Measurements from ENCODE around the gene HPSE2. TPM values are rescaled to one million over a fixed set of nuclear protein-coding genes. Genes with fewer than 3 reads are reported as not detected.

The HPSE2 gene
- total RNA-seq, 2 experiments from 2014 or later = not detected

DNA sequence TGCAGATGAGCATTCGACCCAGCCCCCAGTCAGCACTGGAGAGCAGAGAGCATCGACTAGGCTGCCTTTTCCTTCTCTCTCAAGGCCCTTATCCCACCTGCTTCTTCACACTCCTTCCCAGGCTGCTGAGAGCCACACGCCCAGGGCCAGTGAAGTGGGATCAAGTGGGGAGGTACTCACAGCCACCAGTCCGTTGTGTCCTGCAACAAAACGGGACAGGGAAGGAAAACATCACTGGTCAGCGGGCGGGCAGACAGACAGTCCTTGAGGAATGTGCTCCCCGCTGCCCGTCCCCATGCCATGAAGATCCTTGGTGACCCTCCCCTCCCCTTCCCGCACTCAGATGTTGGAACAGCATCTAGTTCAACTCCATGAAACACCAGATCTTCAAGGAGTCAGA is 824.9 kb downstream of the HPSE2 start:
- Mint-ChIP-seq H3K9me3 (no peaks in the 10 kb centered on the region), H3K27ac (no peak overlapping the region), H3K36me3 (ENCODE audit: low read depth) (peaks cover 7% of the 10 kb centered on the region), H3K4me3 (no peak overlapping the region), H3K4me1 (ENCODE audit: low read depth) (peaks cover 26% of the 10 kb centered on the region), H3K27me3 (no peaks in the 10 kb centered on the region)
- Histone ChIP-seq H3K27ac (ENCODE audit: low read depth in 1 of 2, low read length in 2 of 2) (no peak overlapping the region), H3K4me1 (ENCODE audit: insufficient read depth, low read length) (peaks cover 17% of the 10 kb centered on the region), H3K9me3 (ENCODE audit: control insufficient read depth in 1 of 2, insufficient read depth in 1 of 2, low read length in 2 of 2) (no peaks in the 10 kb centered on the region), H3K4me3 (ENCODE audit: low read length) (no peak overlapping the region), H3K36me3 (ENCODE audit: insufficient read depth, low read length) (no peaks in the 10 kb centered on the region), H3K27me3 (ENCODE audit: control insufficient read depth in 1 of 2, insufficient read depth in 2 of 2, low read length in 2 of 2) (no peaks in the 10 kb centered on the region)
- ATAC-seq (ENCODE audit: poor library complexity) (no peak), DNase-seq (no peak)
- intact Hi-C loops (cut with DNase I, micrococcal nuclease) = no loop called here
- ChIA-PET CTCF (no interaction called here), POLR2A (no interaction called here)
- TF ChIP-seq, protein P1, sequence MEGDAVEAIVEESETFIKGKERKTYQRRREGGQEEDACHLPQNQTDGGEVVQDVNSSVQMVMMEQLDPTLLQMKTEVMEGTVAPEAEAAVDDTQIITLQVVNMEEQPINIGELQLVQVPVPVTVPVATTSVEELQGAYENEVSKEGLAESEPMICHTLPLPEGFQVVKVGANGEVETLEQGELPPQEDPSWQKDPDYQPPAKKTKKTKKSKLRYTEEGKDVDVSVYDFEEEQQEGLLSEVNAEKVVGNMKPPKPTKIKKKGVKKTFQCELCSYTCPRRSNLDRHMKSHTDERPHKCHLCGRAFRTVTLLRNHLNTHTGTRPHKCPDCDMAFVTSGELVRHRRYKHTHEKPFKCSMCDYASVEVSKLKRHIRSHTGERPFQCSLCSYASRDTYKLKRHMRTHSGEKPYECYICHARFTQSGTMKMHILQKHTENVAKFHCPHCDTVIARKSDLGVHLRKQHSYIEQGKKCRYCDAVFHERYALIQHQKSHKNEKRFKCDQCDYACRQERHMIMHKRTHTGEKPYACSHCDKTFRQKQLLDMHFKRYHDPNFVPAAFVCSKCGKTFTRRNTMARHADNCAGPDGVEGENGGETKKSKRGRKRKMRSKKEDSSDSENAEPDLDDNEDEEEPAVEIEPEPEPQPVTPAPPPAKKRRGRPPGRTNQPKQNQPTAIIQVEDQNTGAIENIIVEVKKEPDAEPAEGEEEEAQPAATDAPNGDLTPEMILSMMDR (IDR thresholded peaks at IDR 0.05) = no peak

DNA sequence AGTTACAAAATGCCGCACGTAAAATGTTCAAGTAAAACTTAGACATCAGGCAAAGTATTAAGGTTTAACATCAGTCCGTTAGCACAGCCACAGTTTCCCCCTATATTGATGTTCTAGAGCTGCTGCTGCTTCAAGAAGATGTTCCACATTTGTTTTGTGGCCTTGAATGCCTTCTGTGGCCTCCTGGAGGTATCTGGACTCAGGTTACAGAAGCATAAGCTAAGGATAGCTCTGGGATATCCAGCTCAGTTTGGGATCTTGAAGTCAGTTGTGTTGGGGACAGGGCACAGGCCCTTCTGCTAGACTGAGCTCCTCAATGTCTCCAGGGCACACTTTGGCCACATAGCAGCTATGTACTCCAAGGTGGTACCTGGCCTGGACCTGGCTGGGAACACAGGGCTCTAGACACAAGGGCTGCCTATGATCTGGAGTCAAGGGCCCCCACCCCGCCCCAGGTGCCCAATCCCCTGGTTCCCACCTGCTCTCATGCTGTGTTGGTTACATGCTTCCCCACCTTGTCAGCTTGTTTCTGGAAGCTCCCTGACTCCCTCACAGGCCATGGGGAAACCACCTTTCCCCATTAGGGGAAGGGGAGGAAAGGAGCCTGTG is 825.4 kb downstream of the HPSE2 start:
- Histone ChIP-seq H3K4me3 (ENCODE audit: low read length) (no peak overlapping the region), H3K36me3 (ENCODE audit: insufficient read depth, low read length) (no peaks in the 10 kb centered on the region), H3K4me1 (ENCODE audit: insufficient read depth, low read length) (peaks cover 13% of the 10 kb centered on the region), H3K27me3 (ENCODE audit: control insufficient read depth in 1 of 2, insufficient read depth in 2 of 2, low read length in 2 of 2) (no peaks in the 10 kb centered on the region), H3K27ac (ENCODE audit: low read depth in 1 of 2, low read length in 2 of 2) (no peak overlapping the region), H3K9me3 (ENCODE audit: control insufficient read depth in 1 of 2, insufficient read depth in 1 of 2, low read length in 2 of 2) (no peaks in the 10 kb centered on the region)
- Mint-ChIP-seq H3K9me3 (no peaks in the 10 kb centered on the region), H3K36me3 (ENCODE audit: low read depth) (peaks cover 7% of the 10 kb centered on the region), H3K4me1 (ENCODE audit: low read depth) (peaks cover 24% of the 10 kb centered on the region), H3K27me3 (no peaks in the 10 kb centered on the region), H3K27ac (no peak overlapping the region), H3K4me3 (no peak overlapping the region)
- TF ChIP-seq, protein P1 (IDR thresholded peaks at IDR 0.05) = no peak
- ChIA-PET CTCF (no interaction called here), POLR2A (no interaction called here)
- intact Hi-C loops (cut with DNase I, micrococcal nuclease) = no loop called here
- DNase-seq = no peak
- no peak for ATAC-seq (ENCODE audit: poor library complexity)

DNA sequence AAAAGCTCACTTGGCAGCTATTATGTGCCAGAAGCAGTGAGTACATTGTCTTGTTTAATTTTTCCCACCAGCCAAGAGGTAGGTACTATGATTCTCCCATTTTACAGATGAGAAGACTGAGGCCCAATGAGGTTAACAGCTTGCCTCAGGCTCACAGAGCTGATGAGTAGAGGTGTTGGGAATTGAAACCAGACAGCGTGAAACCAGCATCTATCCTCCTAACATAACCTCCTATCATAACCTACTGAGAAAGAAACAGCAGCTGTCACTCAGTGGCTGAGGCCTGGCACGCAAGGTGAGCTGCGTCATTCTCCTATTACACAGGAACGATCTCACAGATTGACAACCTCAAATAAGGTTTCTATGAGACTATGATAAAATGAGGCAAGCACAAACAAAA is 826.9 kb downstream of the HPSE2 start:
- TF ChIP-seq, protein P1 (IDR thresholded peaks at IDR 0.05) = no peak
- intact Hi-C loops (cut with DNase I, micrococcal nuclease) = no loop called here
- H3K27me3 ChIP-seq (ENCODE audit: control insufficient read depth in 1 of 2, insufficient read depth in 2 of 2, low read length in 2 of 2) = no peaks in the 10 kb centered on the region
- H3K9me3 Mint-ChIP-seq = no peaks in the 10 kb centered on the region
- DNase-seq (peak in 1 of 14 experiments; percentile 9), ATAC-seq (ENCODE audit: poor library complexity) (no peak)
- no peaks in the 10 kb centered on the region for H3K9me3 ChIP-seq (ENCODE audit: control insufficient read depth in 1 of 2, insufficient read depth in 1 of 2, low read length in 2 of 2)
- CTCF ChIA-PET = interaction anchor here (1.2 kb wide), 1 partner anchor 17 kb away, joined by 3 read pairs; no protein-coding TSS in a partner anchor
- no peak overlapping the region for H3K27ac Mint-ChIP-seq
- H3K4me1 ChIP-seq (ENCODE audit: insufficient read depth, low read length) = no peaks in the 10 kb centered on the region
- POLR2A ChIA-PET = no interaction called here
- no peaks in the 10 kb centered on the region for H3K36me3 ChIP-seq (ENCODE audit: insufficient read depth, low read length)
- H3K36me3 Mint-ChIP-seq (ENCODE audit: low read depth) = peaks cover 4% of the 10 kb centered on the region
- H3K4me3 ChIP-seq (ENCODE audit: low read length) = no peak overlapping the region
- no peak overlapping the region for H3K27ac ChIP-seq (ENCODE audit: low read depth in 1 of 2, low read length in 2 of 2)
- peaks cover 10% of the 10 kb centered on the region for H3K4me1 Mint-ChIP-seq (ENCODE audit: low read depth)
- H3K4me3 Mint-ChIP-seq = no peak overlapping the region
- no peaks in the 10 kb centered on the region for H3K27me3 Mint-ChIP-seq

Measured in CD4-positive, alpha-beta T cell (primary cell).